Stimulated activated CD4-positive, alpha-beta T cell treated with anti-CD3 and anti-CD28 coated beads, Interleukin-1b, Interleukin-23, amount 100 ng/mL, for 48 hours (primary cell): Measurements from ENCODE around the gene UBAC2.
"Not testable (repeated sequence)": the region's sequence is repeated elsewhere in the genome, so short reads cannot be mapped to it uniquely, and the experiment has no call there.

ENCODE experiments used
- DNase-seq: peaks from one replicate; pipeline ENCODE4 v3.0.0-alpha.2; 2020

Gene UBAC2

DNA sequence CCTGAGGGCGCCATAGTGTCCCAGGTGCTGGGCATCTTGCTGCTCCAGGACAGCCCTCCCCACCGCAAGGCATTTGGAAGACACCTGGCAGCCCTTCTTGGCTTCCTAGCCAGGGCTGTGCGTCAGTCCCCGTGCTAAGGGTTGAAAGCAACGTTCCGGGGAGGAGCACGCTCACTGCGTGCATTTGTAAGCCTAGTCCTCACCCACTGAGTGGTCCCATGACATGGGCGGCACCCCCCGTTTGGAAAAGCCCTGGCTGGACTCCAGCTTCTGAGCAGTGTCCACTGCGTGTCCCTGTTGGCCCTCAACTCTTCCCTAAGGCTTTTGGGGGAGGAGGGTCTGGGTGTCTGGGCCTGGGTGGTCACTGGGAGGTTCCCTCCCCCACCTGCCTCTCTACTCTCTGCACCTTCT, 182.9 kb downstream of the UBAC2 start:
- DNase-seq, result no peak

DNA sequence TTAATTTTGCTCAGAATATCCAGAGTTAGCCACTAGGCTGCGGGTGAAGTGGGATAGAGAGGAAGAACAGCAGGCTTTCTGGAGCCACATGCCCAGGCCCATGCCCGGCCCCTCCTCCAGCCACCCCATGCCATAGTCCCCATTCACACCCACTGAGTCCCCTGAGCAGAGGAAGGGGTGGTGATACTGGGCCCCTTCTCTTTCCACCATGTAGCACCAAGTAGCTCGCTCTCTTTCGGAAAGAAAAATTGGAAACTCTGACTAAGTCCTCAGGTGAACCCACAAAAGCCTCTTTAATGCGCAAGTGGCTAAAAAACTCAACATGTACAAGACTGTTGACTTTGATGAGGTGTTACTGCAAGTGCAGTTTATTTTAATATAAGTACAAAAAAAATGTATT, 183.3 kb downstream of the UBAC2 start:
- peak; percentile 40 for DNase-seq

DNA sequence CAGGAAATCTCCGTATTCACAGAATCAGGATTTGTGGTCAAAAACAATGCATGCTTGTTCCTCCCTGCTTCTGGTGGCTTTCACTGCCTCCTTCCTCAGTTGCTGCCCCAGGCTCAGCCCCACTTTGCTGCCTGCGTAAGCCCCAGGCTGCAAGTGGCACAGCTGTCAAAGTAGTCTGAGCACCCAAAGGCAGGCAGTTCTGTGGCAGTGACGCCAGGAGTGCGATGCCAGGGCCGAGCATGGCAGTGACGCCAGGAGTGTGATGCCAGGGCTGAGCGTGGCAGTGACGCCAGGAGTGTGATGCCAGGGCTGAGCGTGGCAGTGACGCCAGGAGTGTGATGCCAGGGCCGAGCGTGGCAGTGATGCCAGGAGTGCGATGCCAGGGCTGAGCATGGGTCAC, 183.8 kb downstream of the UBAC2 start:
- peak; percentile 37 for DNase-seq

DNA sequence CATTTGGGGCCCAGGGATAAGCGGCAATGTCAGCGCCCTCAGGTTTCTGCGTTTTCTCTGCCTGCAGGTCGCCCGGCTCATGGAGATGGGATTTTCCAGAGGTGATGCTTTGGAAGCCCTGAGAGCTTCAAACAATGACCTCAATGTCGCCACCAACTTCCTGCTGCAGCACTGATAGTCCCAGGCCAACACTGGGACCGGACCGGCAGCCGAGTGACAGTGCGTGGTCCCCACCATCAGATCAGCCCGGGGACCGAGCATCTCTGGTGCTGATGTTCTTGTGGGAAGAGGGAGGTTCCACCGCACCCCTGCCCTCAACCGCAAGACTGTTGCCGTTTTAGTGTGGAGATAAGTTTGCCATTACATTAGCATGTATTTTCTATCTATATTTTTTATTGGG, 184.5 kb downstream of the UBAC2 start:
- DNase-seq, result no peak

DNA sequence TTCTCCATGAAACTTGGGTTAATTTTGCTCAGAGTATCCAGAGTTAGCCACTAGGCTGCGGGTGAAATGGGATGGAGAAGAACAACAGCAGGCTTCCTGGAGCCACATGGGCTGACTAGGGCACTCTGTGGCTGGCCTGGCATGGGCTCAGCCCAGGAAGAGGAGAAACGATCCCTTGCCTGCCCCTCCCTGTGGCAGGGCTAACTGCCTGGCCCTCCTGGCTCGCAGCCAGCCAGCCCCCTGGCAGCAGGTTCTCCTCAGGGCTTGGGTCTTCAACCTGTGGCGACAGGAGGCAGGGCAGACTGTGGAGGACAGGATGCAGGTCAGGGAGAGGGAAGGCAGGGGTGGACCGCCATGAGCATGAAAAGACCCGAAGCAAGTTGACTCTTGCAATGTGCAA, 185.3 kb downstream of the UBAC2 start:
- no peak for DNase-seq

DNA sequence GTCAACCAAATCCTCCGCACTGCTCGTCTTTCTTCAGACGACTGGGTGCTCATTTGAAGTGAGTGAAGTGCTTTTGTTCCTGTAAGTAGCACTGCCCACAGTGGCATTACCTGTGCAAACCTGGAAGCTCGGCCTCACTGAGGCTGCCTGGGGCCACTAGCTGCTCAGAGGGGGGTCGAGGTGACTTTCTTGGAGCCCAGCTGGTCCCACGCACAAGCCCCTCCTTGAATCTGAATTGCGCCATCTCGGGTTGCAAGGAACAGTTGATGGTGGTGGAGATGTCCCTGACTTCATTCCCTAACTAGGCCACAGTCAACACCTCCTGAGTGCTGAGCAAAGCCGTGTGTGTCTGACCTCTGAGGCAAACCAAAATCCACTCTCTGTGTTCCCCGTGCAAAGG, 185.8 kb downstream of the UBAC2 start:
- no peak for DNase-seq

DNA sequence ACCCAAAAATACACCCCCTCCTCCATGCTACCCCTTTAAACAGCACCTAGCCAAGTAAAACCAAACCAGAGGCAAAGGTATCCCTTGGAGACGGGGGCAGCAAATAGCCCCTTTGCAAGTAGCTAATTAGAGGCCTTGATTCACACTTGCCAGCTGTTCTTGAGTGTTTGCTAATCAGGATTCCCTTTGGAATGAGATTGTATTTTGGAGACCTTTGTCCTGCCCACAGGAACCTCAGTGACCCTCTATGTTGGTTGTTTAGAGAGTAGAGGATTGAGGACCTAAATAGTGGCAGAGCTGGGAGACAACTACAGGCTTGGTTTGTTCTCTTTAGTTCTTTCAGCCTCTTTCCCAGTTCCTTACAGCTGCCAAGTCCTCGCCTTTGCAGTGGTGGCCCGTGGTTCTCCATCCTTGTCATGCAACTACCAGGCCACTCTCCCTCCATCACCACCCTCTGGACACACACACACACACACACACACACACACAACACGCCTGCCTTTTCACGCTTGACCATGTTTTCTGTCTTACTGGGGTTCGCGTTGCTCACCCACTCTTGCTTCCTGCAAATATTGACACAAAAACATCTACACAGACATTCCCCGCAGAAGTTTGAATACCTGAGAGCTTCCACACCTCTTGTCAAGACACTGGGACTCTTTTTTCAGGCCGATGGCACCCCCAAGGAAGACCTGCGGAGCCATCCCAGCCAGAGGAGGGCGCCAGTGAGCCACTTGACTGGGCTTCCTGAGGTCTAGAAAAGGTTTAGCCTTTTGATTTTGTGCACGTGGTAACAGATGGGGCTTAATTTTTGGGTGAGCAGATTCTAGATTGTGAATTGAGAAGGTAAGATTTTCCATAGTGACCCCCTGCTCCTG, 186.5 kb downstream of the UBAC2 start:
- DNase-seq, result peak; percentile 88

DNA sequence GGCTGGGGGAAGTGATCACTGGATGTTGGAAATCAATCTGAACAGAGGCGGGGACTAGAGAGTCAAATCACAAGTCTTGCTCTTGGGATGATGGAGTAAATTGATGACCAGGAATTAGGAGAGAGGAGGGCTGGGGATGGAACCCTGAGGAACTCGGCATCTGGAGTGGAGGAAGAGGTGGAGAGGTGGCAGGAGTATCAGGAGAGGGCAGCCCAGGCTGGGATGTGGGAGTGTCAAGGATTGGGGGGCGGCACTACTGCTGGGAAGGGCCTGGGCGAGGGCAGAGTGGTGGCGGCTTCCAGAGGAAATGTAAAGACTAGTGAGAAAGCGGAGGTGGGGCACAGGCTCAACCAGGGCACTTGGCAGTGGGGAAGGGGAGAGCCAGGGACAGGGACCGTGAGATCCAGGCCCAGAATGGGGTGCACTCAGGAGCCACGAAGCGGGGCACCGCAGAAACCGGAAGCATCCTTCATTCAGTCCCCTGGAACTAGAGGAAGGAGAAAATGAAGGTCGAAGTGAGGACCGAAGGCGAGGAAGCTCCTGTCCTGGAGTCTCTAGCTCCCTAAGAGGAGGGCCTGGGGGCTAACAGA, 187.8 kb downstream of the UBAC2 start:
- no peak for DNase-seq

DNA sequence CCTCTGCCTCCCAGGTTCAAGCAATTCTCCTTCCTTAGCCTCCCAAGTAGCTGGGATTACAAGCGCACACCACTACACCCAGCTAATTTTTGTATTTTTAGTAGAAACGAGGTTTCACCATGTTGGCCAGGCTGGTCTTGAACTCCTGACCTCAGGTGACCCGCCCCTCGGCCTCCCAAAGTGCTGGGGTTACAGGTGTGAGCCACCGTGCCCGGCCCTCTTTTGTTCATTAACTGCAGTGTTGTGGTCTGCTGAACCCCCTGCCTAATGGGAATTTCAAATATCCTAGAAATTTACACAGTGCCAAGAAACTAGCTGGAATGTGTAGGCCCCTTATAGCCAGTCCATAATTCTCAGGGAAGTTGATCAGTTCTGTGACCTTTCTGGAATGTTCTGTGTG, 188.4 kb downstream of the UBAC2 start:
- not testable (repeated sequence) for DNase-seq

DNA sequence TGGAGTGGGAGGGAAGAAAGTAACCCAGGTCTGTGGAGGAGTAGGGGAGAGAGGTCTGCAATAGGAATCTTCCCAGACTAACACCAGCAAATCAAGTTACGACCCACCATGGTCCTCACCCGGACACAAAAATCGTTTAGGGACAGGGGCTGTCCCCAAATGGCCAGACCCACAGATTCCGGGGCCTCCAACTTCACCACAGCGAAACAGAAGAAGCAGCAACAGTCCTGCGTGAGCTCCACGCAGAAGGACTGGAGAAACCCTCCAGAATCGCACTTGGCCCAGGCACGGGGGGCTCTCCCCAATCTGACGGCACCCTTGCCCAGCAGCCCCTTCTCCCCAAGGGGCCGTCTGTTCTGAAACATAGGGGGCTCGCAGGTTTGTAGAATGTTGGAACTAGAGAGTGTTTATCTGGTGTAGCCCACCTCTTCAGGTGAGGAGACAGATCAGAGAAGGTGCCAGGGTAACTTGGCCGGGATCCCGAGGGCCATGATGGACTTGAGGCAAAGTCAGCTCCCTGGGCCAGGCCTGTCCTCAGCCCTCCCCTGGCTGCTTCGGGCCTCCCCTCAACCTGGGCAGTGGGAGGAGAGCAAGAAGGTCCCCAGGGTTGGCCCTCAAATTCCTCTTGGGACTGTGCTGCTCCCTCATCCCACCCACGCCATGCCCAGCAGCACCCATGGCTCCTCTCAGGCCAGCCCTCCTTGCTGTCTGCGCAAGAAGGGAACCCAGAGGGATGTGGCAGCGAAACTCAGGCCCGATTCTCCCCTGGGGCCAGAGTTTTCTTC, 189.1 kb downstream of the UBAC2 start:
- no peak for DNase-seq

DNA sequence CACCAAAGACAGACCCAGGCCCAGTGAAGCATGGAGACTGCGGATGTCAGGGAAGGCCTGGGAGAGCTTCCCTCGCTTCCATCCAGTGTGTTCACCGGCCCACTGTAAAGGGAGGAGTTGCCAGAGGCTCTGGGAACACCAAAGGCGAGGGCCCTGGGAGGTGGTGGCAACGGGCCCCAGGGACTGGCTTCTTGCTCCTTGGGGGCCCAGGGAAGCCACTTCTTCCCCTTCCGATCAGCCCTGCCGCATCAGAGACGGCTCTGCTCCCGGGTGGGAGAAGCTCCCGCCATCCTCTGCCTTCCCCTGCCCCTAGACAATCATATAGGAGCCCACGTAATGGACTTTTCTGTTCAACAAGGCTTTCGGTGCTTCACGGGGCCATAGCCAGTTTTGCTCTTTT, 189.9 kb downstream of the UBAC2 start:
- DNase-seq, result no peak

DNA sequence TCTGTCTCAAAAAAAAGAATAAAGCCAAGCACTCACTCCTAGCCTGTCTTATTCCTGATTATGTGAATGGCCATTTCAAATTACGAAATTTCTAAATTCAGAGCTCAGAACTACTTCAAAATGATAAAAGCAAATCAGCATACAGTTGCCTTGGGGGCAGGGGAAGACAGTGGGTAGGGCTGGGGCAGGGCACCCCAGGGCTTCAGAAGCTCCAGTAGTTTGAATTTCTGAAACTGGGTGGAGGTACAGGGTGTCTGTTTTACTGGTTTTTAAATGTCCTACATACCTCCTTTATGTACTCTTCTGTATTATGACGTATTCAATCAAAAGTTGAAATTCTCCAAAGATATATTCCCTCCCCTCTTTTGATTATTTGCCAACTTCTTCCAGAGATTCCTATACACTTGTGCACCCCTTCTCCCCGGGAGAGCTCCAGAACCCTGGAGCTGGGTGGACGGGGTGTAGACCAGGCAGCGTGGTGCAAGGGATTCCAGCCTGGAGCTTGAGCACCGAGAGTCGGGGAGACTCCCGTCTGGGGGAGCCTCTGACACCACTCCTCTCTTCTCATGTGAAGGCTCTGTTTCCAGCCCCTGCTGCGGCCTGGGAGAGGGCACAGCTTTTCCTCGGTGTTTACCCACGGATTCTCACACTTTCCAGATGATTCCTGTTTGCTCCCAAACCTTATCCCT, 191.3 kb downstream of the UBAC2 start:
- DNase-seq, result no peak

DNA sequence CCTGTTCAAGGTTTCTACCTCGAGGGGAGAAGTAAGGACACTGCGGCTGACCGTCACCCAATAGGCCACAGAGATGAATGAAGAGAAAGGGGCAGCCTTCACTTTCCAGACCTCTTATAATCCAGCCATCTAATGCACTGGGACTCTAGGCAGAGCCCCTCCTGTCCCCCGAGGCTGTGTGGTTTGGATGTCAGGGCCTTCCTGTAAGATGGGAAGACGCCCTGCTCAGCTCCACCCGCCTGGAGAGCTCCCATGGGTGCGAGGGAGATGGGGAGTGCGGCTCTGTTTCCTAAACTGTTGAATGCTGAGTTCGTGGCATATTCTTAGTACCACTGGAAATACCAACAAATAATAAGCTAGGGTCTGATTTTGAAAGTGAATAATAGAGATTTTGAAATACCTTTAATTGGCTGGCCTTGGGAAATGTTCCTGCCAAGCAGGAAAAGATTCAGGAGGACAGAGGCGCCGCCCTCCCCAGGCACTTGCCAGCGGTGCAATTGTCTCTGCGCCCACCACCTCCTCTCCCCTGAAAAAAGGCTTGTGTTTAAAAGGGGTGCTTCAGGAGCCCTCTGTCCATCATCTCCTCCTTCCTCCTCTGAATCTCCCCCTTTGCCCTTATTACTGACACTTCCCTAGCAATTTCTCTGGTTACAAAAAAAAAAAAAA, 191.9 kb downstream of the UBAC2 start:
- no peak for DNase-seq

DNA sequence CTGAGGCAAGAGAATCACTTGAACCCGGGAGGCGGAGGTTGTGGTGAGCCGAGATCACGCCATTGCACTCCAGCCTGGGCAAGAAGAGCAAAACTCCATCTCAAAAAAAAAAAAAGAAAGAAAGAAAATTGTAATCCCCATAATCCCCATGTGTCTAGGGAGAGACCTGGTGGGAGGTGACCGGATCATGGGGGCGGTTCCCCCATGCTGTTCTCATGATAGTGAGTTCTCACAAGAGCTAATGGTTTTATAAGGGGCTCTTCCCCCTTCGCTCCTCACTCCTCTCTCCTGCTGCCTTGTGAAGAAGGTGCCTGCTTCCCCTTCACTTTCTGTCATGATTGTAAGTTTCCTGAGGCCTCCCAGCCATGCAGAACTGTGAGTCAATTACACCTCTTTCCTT, 192.7 kb downstream of the UBAC2 start:
- not testable (repeated sequence) for DNase-seq

DNA sequence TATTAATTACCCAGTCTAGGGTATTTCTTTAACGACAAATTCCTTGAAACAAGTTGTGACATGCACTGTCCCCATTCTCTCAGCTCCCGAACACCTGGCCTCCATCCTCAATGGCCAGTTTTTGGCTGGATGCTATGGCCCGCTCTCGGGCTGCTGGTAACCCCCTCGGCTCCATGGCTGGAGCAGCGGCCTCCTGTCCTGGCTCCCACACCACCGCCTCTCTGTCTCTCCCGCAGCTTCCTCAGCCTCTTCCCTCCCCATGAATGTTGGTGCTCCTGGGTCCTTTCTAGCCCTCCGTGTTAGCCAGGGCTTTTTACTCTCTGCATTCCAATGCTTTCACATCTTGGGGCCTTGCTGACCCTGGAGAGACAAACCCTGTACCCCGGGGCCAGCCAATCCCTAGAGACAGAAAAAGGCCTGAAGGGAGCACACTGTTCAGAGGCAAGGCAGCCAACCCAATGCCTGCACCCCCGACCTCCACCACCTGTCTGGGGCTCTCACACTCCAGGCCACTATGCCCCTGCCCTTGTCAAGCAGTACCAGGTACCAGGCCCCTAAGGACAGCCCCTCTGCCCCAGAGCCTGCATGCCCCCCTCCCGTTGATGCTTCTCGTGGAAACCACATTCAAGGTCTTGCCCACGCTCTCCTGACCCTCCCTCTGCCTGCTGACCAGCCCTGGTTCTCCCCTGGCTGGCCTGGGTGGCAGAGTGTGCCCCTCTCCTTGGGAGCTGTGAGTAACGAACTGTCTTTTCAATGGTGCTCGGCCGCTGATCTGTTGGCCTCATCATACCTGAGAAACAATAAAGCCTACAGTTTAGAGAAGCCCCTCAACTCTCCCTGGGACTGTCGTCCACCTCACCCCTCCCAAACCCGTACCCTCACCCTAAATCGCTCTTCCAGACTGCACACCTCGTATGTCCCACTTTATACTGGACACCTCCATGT, 193.4 kb downstream of the UBAC2 start:
- DNase-seq, result no peak

DNA sequence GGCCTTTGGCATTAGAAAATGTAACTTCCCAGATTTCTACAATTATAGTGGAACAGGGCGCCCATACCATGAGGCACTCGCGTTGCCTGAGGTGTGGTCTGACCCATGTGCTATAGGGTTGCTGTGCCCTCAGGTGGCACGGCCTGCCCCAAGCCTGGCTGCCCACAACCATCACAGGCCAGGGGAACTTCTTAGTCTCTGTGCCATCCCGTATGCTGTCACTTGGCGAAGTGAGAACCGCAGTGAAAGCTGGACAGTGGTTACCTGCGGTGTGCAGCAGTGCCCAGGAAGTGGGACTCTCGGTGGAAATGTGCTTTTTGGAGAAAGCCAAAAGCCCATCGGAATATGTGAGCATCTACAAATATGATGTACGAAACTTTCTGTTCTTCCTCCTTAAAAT, 194.8 kb downstream of the UBAC2 start:
- no peak for DNase-seq

DNA sequence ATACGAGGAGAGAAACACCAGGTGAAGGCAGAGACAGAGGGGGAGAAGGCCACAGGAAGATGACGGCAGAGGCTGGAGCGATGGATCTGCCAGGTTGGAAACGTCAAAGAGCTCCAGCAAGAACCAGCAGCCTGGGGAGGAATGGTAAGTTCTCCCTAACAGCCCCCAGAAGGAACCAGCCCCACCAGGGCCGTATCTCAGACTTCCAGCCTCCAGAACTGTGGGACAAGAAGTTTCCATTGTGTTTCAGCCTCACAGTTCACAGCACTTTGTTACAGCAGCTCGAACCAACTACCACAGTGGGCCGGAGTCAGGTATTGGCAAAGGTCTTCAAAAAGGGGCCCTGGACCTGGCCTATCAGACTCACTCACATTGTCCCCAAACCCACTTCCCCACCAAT, 195.8 kb downstream of the UBAC2 start:
- DNase-seq, result no peak

DNA sequence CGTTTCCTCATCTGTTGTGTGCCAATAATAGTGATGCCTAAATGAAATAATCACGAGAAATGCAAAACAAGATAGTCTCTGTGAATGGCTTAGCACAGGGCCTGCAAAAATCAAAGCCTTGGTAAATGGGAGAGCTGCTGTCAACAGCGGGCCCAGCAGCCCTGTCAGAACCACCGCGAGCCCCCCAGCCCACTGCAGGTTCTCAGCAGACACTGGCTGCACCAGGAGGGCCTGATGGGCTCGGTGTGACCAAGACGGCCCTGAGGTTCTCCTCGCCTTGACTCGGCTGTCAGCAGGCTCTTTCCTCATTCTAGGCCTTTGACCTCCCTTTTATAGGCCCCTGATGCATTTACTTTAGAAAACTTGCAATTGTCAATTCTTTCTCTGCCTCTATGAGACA, 197.4 kb downstream of the UBAC2 start:
- no peak for DNase-seq

DNA sequence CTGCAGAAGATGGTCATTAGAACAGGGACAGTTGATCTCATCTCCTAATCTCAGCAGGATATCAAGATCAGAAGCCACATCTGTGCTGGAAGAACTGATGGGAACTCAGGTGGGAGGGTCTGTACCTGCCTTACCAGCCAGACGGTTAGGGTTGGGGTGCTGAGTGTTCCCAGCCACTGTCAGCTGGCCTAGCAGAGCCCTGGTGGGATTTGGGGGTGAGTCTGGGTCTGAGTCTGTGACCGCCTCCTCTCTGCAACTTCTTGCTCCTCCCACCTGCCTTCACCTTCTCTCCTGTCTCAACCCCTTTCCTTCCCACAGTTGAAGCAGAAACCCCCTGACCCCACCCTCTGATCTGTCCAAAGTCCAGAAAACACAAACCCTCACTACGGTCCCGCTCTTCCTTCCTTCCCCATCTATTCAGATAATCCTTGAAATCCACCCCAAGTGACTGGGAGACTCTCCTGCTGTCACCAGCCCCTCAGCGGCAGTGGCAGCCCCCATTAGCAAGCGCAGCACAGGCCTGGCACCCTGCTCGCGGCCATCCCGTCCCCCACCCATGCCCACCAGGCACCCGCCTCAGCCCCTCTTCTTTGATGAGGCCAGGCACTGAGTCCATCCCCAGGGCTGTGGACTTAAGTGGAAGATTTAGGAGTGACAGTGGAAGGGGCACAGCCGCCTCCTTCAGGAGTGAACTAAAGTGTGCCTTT, 198.4 kb downstream of the UBAC2 start:
- no peak for DNase-seq

DNA sequence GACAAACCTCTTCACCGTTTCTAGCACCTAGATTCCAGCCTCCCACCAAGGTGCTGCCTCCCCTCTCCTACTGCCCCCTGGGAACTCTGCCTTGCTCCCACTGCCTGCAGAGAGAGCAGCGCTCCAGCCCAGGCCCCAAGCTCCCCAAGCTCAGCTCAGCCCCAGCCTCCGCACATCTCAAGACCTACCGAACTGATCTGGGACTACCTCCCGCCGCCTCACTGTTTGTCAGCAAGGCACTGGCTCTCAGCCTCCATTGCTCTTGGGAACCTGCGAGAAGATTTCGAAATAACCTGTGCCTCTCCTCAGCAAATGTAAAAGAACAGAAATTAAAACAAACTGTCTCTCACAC, 198.9 kb downstream of the UBAC2 start:
- no peak for DNase-seq

DNA sequence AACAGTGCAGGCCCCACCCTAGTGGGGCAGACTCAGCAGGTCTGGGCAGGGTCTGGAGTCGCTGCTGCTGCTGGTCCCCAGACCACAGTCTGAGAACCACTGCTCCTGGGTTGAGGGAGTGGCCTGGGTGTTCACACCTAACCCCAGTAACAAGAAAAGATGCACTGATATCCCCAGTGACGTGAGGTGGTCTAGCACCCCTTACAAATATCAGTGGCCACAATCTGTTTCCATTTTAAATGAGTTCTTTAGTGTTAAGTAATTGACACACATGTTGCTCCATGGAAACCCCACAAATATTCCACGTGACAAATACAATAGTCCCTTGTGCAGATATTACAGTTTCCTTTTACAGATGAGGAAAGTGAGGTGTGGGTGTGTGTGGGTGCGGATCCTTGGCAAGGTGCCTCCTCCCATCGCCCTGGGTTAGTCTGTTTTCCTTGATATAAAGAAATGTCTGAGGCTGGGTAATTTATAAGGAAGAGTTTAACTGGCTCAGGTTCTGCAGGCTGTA, 202.9 kb downstream of the UBAC2 start:
- no peak for DNase-seq
